Upper lobe of left lung (tissue), 6 donors: ENCODE data around the gene PKNOX2. TPM values are rescaled to one million over a fixed set of nuclear protein-coding genes. Genes with fewer than 3 reads are reported as not detected.

ENCODE experiments used
- ATAC-seq, 2 donors: fragments of 200-7000 bp; cut with Tn5 transposase; one replicate each; pipeline ENCODE4 v1.9.1; 2022; ENCODE audit warnings: mild to moderate bottlenecking in 2 of 2, moderate library complexity in 2 of 2; ENCODE audit not compliant: low FRiP score in 2 of 2
- DNase-seq, 2 donors: peaks; one replicate each; pipeline ENCODE4 v3.0.0-alpha.2; 2019 to 2020
- H3K27ac ChIP-seq, 4 donors: fragments of 200-600 bp; sonication (generic); one replicate each; pipeline ENCODE4 v1.5.1; 2016 to 2019
- H3K27me3 ChIP-seq, 4 donors: fragments of 200-600 bp; sonication (generic); one replicate each; pipeline ENCODE4 v1.5.1; 2017 to 2019
- H3K36me3 ChIP-seq, 4 donors: fragments of 200-600 bp; sonication (generic); one replicate each; pipeline ENCODE4 v1.5.1; 2016 to 2019
- H3K4me1 ChIP-seq, 4 donors: fragments of 200-600 bp; sonication (generic); one replicate each; pipeline ENCODE4 v1.5.1; 2018 to 2019
- H3K4me3 ChIP-seq, 4 donors: fragments of 200-600 bp; sonication (generic); one replicate each; pipeline ENCODE4 v1.5.1; 2017 to 2019; ENCODE audit warnings: mild to moderate bottlenecking in 2 of 4, moderate library complexity in 1 of 4
- H3K9me3 ChIP-seq, 4 donors: fragments of 200-600 bp; sonication (generic); one replicate each; pipeline ENCODE4 v1.5.1; 2018 to 2019
- EP300 ChIP-seq, 4 donors: sonication (generic); formaldehyde crosslinking; IDR thresholded peaks; one replicate each; pipeline ENCODE4 v1.5.1; 2017; ENCODE audit warnings: antibody characterized with exemption in 4 of 4, control low read depth in 2 of 4
- POLR2A ChIP-seq, 4 donors: fragments of 450-650 bp; IDR thresholded peaks; one replicate each; pipeline ENCODE4 v1.5.1; 2016 to 2017; ENCODE audit warnings: antibody characterized with exemption in 4 of 4, mild to moderate bottlenecking in 2 of 4
- POLR2AphosphoS5 ChIP-seq, 2 donors: sonication (generic); formaldehyde crosslinking; IDR thresholded peaks; one replicate each; pipeline ENCODE4 v1.5.1; 2017; ENCODE audit warnings: antibody characterized with exemption in 2 of 2
- WGBS, 2 donors: methylation state at CpG; one replicate each; pipeline ENCODE4 v1.1.5; 2017 to 2018; 5-methylcytosine and 5-hydroxymethylcytosine counted together
- total RNA-seq, 6 donors: library from RNA; depleted of rRNA in 4 of 6; stranded (reverse); fragments of >200 nt in 4 of 6; gene quantifications; one replicate each; pipeline versions ENCODE4 v1.1.0 to v1.2.1, GENCODE V29; 2016 to 2021
- TF ChIP-seq, protein P1 (sequence below), 6 experiments: fragments of 450-650 bp in 4 of 6; fragments of 200-600 bp in 2 of 6; sonication (generic) in 2 of 6; IDR thresholded peaks; one replicate each; pipeline ENCODE4 v1.5.1; 2016 to 2019; ENCODE audit warnings: antibody characterized with exemption in 6 of 6
- donor health status: DM: no; HTN: no; CAD: no; lungs with moderate emphysema.
- donor health status: DM: no; HTN: yes; CAD: no; lungs with severe emphysema.

PKNOX2 gene
- total RNA-seq, 6 donors from 2014 or later: 2.9 to 15.5 (median 8.4) TPM

- TF ChIP-seq EP300 (IDR thresholded peaks at IDR 0.05) (no peak), POLR2A (IDR thresholded peaks at IDR 0.05) (no peak), POLR2AphosphoS5 (IDR thresholded peaks at IDR 0.05) (no peak)
- TF ChIP-seq, protein P1, sequence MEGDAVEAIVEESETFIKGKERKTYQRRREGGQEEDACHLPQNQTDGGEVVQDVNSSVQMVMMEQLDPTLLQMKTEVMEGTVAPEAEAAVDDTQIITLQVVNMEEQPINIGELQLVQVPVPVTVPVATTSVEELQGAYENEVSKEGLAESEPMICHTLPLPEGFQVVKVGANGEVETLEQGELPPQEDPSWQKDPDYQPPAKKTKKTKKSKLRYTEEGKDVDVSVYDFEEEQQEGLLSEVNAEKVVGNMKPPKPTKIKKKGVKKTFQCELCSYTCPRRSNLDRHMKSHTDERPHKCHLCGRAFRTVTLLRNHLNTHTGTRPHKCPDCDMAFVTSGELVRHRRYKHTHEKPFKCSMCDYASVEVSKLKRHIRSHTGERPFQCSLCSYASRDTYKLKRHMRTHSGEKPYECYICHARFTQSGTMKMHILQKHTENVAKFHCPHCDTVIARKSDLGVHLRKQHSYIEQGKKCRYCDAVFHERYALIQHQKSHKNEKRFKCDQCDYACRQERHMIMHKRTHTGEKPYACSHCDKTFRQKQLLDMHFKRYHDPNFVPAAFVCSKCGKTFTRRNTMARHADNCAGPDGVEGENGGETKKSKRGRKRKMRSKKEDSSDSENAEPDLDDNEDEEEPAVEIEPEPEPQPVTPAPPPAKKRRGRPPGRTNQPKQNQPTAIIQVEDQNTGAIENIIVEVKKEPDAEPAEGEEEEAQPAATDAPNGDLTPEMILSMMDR (IDR thresholded peaks at IDR 0.05): no peak
- no peak for ATAC-seq
- no peak overlapping the region for H3K4me3 ChIP-seq
- WGBS, 2 donors: 87 to 88% methylated on average over 15 to 18 of the region's 18 CpGs
- no peak for DNase-seq
- no peak overlapping the region for H3K27ac ChIP-seq
- H3K4me1 ChIP-seq: no peaks in the 10 kb centered on the region
- H3K9me3 ChIP-seq: no peaks in the 10 kb centered on the region
- no peaks in the 10 kb centered on the region for H3K27me3 ChIP-seq
- no peaks in the 10 kb centered on the region for H3K36me3 ChIP-seq
These were observed 265.5 kb downstream of the PKNOX2 start for GRCh38 chr11:125429807-125430678.

GRCh38 chr11:125431009-125431408, 266.5 kb downstream of the PKNOX2 start:
- H3K27me3 ChIP-seq: no peaks in the 10 kb centered on the region
- WGBS, 2 donors: 73 to 87% methylated on average over 8 of the region's 8 CpGs
- TF ChIP-seq POLR2AphosphoS5 (IDR thresholded peaks at IDR 0.05) (no peak), POLR2A (IDR thresholded peaks at IDR 0.05) (no peak), EP300 (IDR thresholded peaks at IDR 0.05) (no peak)
- TF ChIP-seq, protein P1 (IDR thresholded peaks at IDR 0.05): no peak
- no peak overlapping the region for H3K4me3 ChIP-seq
- no peak for ATAC-seq
- no peaks in the 10 kb centered on the region for H3K4me1 ChIP-seq
- DNase-seq: no peak
- H3K36me3 ChIP-seq: no peaks in the 10 kb centered on the region
- no peak overlapping the region for H3K27ac ChIP-seq
- H3K9me3 ChIP-seq: no peaks in the 10 kb centered on the region

DNA sequence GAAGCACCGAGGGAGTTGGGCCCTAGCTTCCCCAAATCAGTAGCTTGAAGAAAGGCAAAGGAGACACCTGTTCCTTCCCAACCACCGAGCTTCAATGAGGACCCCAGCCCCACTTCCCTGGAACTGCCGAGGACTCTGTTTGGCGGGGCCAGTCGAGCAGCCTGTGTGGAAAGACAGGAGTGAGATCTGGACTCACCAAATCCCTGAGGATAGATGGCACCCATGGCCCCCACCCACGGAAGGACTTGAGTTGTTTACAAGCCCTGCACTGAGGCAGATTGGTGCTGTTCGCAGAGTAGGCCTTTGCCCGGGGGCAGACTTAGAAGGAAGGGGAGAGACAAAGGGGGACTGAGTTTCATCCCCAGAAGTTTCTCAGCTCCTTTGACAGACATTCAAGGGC, 266.9 kb downstream of the PKNOX2 start:
- no peaks in the 10 kb centered on the region for H3K9me3 ChIP-seq
- TF ChIP-seq POLR2AphosphoS5 (IDR thresholded peaks at IDR 0.05) (no peak), EP300 (IDR thresholded peaks at IDR 0.05) (no peak), POLR2A (IDR thresholded peaks at IDR 0.05) (no peak)
- TF ChIP-seq, protein P1 (IDR thresholded peaks at IDR 0.05): no peak
- no peaks in the 10 kb centered on the region for H3K27me3 ChIP-seq
- no peak overlapping the region for H3K4me3 ChIP-seq
- no peak for DNase-seq
- no peaks in the 10 kb centered on the region for H3K36me3 ChIP-seq
- 91 to 94% methylated on average over 8 of the region's 8 CpGs for WGBS, 2 donors
- ATAC-seq: no peak
- H3K4me1 ChIP-seq: no peaks in the 10 kb centered on the region
- no peak overlapping the region for H3K27ac ChIP-seq

DNA sequence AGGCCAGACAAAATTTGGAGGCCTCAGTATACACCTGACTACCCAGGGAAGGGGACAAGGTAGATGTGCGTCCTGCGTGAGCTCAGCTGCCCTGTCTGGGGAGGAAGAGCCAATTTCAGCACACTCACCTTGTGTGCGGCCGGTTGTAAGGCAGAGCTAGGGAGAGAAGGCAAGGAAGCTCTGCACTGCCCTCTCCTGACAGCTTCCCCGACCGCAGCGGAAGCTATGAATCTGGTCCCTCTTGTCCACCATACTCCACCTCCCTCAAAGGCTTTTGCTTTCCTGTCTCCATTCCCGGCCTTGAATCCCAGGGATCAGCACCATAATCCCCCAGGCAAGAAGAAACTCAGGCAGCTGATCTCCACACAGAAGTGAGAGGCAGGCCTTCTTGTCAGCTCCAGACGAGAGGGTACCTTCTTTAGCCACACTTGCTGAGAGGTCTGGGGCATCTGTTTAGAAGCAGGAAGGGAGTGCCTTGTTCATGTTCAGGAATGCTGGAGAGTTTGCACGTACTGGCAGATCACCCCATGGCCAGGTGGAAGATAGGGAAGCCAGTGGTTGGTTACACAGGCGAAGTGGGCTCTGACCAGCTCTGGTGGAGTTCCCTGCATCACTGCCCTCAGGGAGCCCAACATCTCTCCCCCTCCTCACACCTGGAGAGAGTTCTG, 269.0 kb downstream of the PKNOX2 start:
- 22 to 23% methylated on average over 10 to 11 of the region's 11 CpGs for WGBS, 2 donors
- DNase-seq (no peak), ATAC-seq (peak; percentile 53 to 64)
- no peak overlapping the region for H3K27ac ChIP-seq
- H3K27me3 ChIP-seq: no peaks in the 10 kb centered on the region
- TF ChIP-seq, protein P1 (IDR thresholded peaks at IDR 0.05): peak in 2 of 6 experiments; percentile 22 to 28
- TF ChIP-seq EP300 (IDR thresholded peaks at IDR 0.05) (no peak), POLR2A (IDR thresholded peaks at IDR 0.05) (no peak), POLR2AphosphoS5 (IDR thresholded peaks at IDR 0.05) (no peak)
- no peaks in the 10 kb centered on the region for H3K9me3 ChIP-seq
- H3K4me1 ChIP-seq: no peaks in the 10 kb centered on the region
- no peak overlapping the region for H3K4me3 ChIP-seq
- no peaks in the 10 kb centered on the region for H3K36me3 ChIP-seq
